ENCODE measurements around the gene CYTH3.

Gene CYTH3

GRCh38 chr7:6243168-6243567 lies 29.3 kb downstream of the CYTH3 start:
- no peak for DNase-seq (ENCODE audit: low spot score)
- Histone ChIP-seq H3K9ac (ENCODE audit: low read depth, low read length, poor library complexity) (no peak overlapping the region), H3K18ac (ENCODE audit: low read length) (no peak overlapping the region), H4K8ac (ENCODE audit: low read depth, low read length) (no peak overlapping the region), H2AFZ (ENCODE audit: low read length) (no peak overlapping the region), H3K4me1 (ENCODE audit: control insufficient read depth in 2 of 2, insufficient read depth in 1 of 2, low read depth in 1 of 2, low read length in 2 of 2) (no peaks in the 10 kb centered on the region), H3K4me3 (ENCODE audit: low read length in 2 of 2) (no peak overlapping the region), H2AK5ac (ENCODE audit: low read depth, low read length) (no peak overlapping the region), H4K91ac (ENCODE audit: low read depth, low read length, poor library complexity) (no peak overlapping the region), H3K23ac (ENCODE audit: low read depth, low read length, poor library complexity) (no peak overlapping the region), H3K36me3 (replicated peaks in 1 of 2; ENCODE audit: control insufficient read depth in 2 of 2, insufficient read depth in 2 of 2, low read length in 2 of 2) (no peaks in the 10 kb centered on the region), H3K4me2 (ENCODE audit: insufficient read depth, low read length, poor library complexity, severe bottlenecking) (no peak overlapping the region), H3K4ac (ENCODE audit: low read length) (no peak overlapping the region), H2BK15ac (ENCODE audit: low read length) (no peak overlapping the region), H3K9me3 (replicated peaks in 1 of 2; ENCODE audit: control insufficient read depth in 2 of 2, insufficient read depth in 1 of 2, low read depth in 1 of 2, low read length in 2 of 2) (no peaks in the 10 kb centered on the region), H3K14ac (ENCODE audit: low read length) (no peak overlapping the region), H2BK5ac (ENCODE audit: low read length) (no peak overlapping the region), H2BK120ac (ENCODE audit: low read depth, low read length) (no peak overlapping the region), H3K79me1 (ENCODE audit: low read depth, low read length) (peaks cover 2% of the 10 kb centered on the region), H2BK12ac (ENCODE audit: low read length) (no peak overlapping the region), H3K27me3 (ENCODE audit: control insufficient read depth in 3 of 3, insufficient read depth in 3 of 3, low read depth in 1 of 3, low read length in 3 of 3) (no peaks in the 10 kb centered on the region), H3K27ac (replicated peaks; ENCODE audit: low read length) (no peak overlapping the region)
- no CpG with 5 or more reads among the region's 5 CpGs for WGBS, 2 donors (ENCODE audit: extremely low coverage in 2 of 2, insufficient read length in 2 of 2, insufficient replicate concordance in 1 of 2)

DNA sequence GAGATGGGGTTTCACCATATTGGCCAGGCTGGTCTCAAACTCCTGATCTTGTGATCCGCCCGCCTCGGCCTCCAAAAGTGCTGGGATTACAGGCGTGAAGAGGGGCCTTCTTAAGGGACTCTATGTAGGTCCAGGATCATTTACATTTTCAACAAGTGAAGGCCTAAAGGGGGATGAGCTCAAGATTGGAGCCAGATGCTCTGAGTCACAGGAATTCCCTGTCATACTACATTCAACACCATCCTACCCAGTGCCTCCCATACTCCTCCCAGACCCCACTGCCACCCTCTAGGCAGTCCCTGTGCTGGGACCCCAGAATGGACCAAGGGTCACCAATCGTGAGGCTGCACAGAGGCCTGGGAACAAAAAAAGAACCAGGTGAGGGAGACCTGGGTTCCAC lies 29.9 kb downstream of the CYTH3 start:
- no CpG with 5 or more reads among the region's 5 CpGs for WGBS, 2 donors (ENCODE audit: extremely low coverage in 2 of 2, insufficient read length in 2 of 2, insufficient replicate concordance in 1 of 2)
- Histone ChIP-seq H3K36me3 (replicated peaks in 1 of 2; ENCODE audit: control insufficient read depth in 2 of 2, insufficient read depth in 2 of 2, low read length in 2 of 2) (no peaks in the 10 kb centered on the region), H4K8ac (ENCODE audit: low read depth, low read length) (no peak overlapping the region), H3K4me1 (ENCODE audit: control insufficient read depth in 2 of 2, insufficient read depth in 1 of 2, low read depth in 1 of 2, low read length in 2 of 2) (no peaks in the 10 kb centered on the region), H4K91ac (ENCODE audit: low read depth, low read length, poor library complexity) (no peak overlapping the region), H2AK5ac (ENCODE audit: low read depth, low read length) (no peak overlapping the region), H3K4ac (ENCODE audit: low read length) (no peak overlapping the region), H3K4me3 (ENCODE audit: low read length in 2 of 2) (no peak overlapping the region), H3K14ac (ENCODE audit: low read length) (no peak overlapping the region), H3K23ac (ENCODE audit: low read depth, low read length, poor library complexity) (no peak overlapping the region), H3K4me2 (ENCODE audit: insufficient read depth, low read length, poor library complexity, severe bottlenecking) (no peak overlapping the region), H3K79me1 (ENCODE audit: low read depth, low read length) (peaks cover 2% of the 10 kb centered on the region), H2BK12ac (ENCODE audit: low read length) (no peak overlapping the region), H3K27me3 (ENCODE audit: control insufficient read depth in 3 of 3, insufficient read depth in 3 of 3, low read depth in 1 of 3, low read length in 3 of 3) (no peaks in the 10 kb centered on the region), H3K27ac (replicated peaks; ENCODE audit: low read length) (no peak overlapping the region), H2BK5ac (ENCODE audit: low read length) (no peak overlapping the region), H3K9ac (ENCODE audit: low read depth, low read length, poor library complexity) (no peak overlapping the region), H2BK120ac (ENCODE audit: low read depth, low read length) (no peak overlapping the region), H2BK15ac (ENCODE audit: low read length) (no peak overlapping the region), H3K18ac (ENCODE audit: low read length) (peak overlapping the region; percentile 62), H2AFZ (ENCODE audit: low read length) (no peak overlapping the region), H3K9me3 (replicated peaks in 1 of 2; ENCODE audit: control insufficient read depth in 2 of 2, insufficient read depth in 1 of 2, low read depth in 1 of 2, low read length in 2 of 2) (no peaks in the 10 kb centered on the region)
- DNase-seq (ENCODE audit: low spot score): no peak

DNA sequence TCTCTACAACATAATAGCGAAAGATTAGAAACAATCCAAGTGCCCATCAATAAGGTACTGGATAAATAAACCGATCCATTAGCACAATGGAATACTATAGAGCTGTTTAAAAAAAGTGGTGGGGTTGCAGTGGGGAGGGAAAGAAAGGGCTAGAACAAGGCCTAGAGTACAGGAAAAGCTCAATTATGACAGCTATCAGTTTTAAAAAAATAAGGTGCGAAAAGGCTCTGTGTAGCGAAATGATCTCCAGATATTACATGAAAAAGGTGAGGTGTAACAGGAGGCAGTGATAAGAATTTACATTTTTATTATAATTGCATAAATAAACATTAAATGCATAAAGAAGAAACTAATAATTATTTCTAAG lies 30.8 kb downstream of the CYTH3 start:
- no peak for DNase-seq (ENCODE audit: low spot score)
- H3K27ac ChIP-seq (replicated peaks; ENCODE audit: low read length): no peak overlapping the region
- no peak overlapping the region for H2BK120ac ChIP-seq (ENCODE audit: low read depth, low read length)
- peaks cover 0 to 3% of the 10 kb centered on the region in 2 donors for H3K4me1 ChIP-seq (ENCODE audit: control insufficient read depth in 2 of 2, insufficient read depth in 1 of 2, low read depth in 1 of 2, low read length in 2 of 2)
- H3K9me3 ChIP-seq (replicated peaks in 1 of 2; ENCODE audit: control insufficient read depth in 2 of 2, insufficient read depth in 1 of 2, low read depth in 1 of 2, low read length in 2 of 2): no peaks in the 10 kb centered on the region
- no peak overlapping the region for H2BK5ac ChIP-seq (ENCODE audit: low read length)
- H4K8ac ChIP-seq (ENCODE audit: low read depth, low read length): no peak overlapping the region
- H3K36me3 ChIP-seq (replicated peaks in 1 of 2; ENCODE audit: control insufficient read depth in 2 of 2, insufficient read depth in 2 of 2, low read length in 2 of 2): no peaks in the 10 kb centered on the region
- no peak overlapping the region for H2BK15ac ChIP-seq (ENCODE audit: low read length)
- no peak overlapping the region for H3K23ac ChIP-seq (ENCODE audit: low read depth, low read length, poor library complexity)
- no peak overlapping the region for H2BK12ac ChIP-seq (ENCODE audit: low read length)
- H3K27me3 ChIP-seq (ENCODE audit: control insufficient read depth in 3 of 3, insufficient read depth in 3 of 3, low read depth in 1 of 3, low read length in 3 of 3): no peaks in the 10 kb centered on the region
- H3K18ac ChIP-seq (ENCODE audit: low read length): no peak overlapping the region
- no peak overlapping the region for H2AFZ ChIP-seq (ENCODE audit: low read length)
- H3K9ac ChIP-seq (ENCODE audit: low read depth, low read length, poor library complexity): no peak overlapping the region
- no CpG with 5 or more reads among the region's 4 CpGs for WGBS, 2 donors (ENCODE audit: extremely low coverage in 2 of 2, insufficient read length in 2 of 2, insufficient replicate concordance in 1 of 2)
- H3K4ac ChIP-seq (ENCODE audit: low read length): no peak overlapping the region
- no peak overlapping the region for H3K4me3 ChIP-seq (ENCODE audit: low read length in 2 of 2)
- no peak overlapping the region for H2AK5ac ChIP-seq (ENCODE audit: low read depth, low read length)
- H3K4me2 ChIP-seq (ENCODE audit: insufficient read depth, low read length, poor library complexity, severe bottlenecking): no peak overlapping the region
- no peak overlapping the region for H4K91ac ChIP-seq (ENCODE audit: low read depth, low read length, poor library complexity)
- peaks cover 2% of the 10 kb centered on the region for H3K79me1 ChIP-seq (ENCODE audit: low read depth, low read length)
- no peak overlapping the region for H3K14ac ChIP-seq (ENCODE audit: low read length)

- no peak overlapping the region for H2BK15ac ChIP-seq (ENCODE audit: low read length)
Observed at GRCh38 chr7:6238309-6238925, 34.0 kb downstream of the CYTH3 start.

More at GRCh38 chr7:6238309-6238925, 34.0 kb downstream of the CYTH3 start:
- H3K4me3 ChIP-seq (ENCODE audit: low read length in 2 of 2): no peak overlapping the region
- H3K79me1 ChIP-seq (ENCODE audit: low read depth, low read length): peaks cover 2% of the 10 kb centered on the region
- no peak overlapping the region for H2AFZ ChIP-seq (ENCODE audit: low read length)
- no peak overlapping the region for H2BK12ac ChIP-seq (ENCODE audit: low read length)
- H4K91ac ChIP-seq (ENCODE audit: low read depth, low read length, poor library complexity): no peak overlapping the region
- H3K23ac ChIP-seq (ENCODE audit: low read depth, low read length, poor library complexity): no peak overlapping the region
- H3K27ac ChIP-seq (replicated peaks; ENCODE audit: low read length): no peak overlapping the region
- no peak overlapping the region for H3K18ac ChIP-seq (ENCODE audit: low read length)
- no peaks in the 10 kb centered on the region for H3K36me3 ChIP-seq (replicated peaks in 1 of 2; ENCODE audit: control insufficient read depth in 2 of 2, insufficient read depth in 2 of 2, low read length in 2 of 2)
- no peaks in the 10 kb centered on the region for H3K9me3 ChIP-seq (replicated peaks in 1 of 2; ENCODE audit: control insufficient read depth in 2 of 2, insufficient read depth in 1 of 2, low read depth in 1 of 2, low read length in 2 of 2)
- H3K14ac ChIP-seq (ENCODE audit: low read length): no peak overlapping the region
- no peak overlapping the region for H2BK5ac ChIP-seq (ENCODE audit: low read length)
- no peak overlapping the region for H2BK120ac ChIP-seq (ENCODE audit: low read depth, low read length)
- H3K4ac ChIP-seq (ENCODE audit: low read length): no peak overlapping the region
- no peaks in the 10 kb centered on the region for H3K27me3 ChIP-seq (ENCODE audit: control insufficient read depth in 3 of 3, insufficient read depth in 3 of 3, low read depth in 1 of 3, low read length in 3 of 3)
- WGBS, 2 donors (ENCODE audit: extremely low coverage in 2 of 2, insufficient read length in 2 of 2, insufficient replicate concordance in 1 of 2): no CpG with 5 or more reads among the region's 5 CpGs
- no peak overlapping the region for H4K8ac ChIP-seq (ENCODE audit: low read depth, low read length)
- H3K9ac ChIP-seq (ENCODE audit: low read depth, low read length, poor library complexity): no peak overlapping the region
- no peak for DNase-seq (ENCODE audit: low spot score)
- no peak overlapping the region for H3K4me2 ChIP-seq (ENCODE audit: insufficient read depth, low read length, poor library complexity, severe bottlenecking)
- no peak overlapping the region for H2AK5ac ChIP-seq (ENCODE audit: low read depth, low read length)
- peaks cover 0 to 3% of the 10 kb centered on the region in 2 donors for H3K4me1 ChIP-seq (ENCODE audit: control insufficient read depth in 2 of 2, insufficient read depth in 1 of 2, low read depth in 1 of 2, low read length in 2 of 2)
